ENCODE measurements around the gene ZNF577.
"Not testable (repeated sequence)": the region's sequence is repeated elsewhere in the genome, so short reads cannot be mapped to it uniquely, and the experiment has no call there.

ZNF577 gene

DNA sequence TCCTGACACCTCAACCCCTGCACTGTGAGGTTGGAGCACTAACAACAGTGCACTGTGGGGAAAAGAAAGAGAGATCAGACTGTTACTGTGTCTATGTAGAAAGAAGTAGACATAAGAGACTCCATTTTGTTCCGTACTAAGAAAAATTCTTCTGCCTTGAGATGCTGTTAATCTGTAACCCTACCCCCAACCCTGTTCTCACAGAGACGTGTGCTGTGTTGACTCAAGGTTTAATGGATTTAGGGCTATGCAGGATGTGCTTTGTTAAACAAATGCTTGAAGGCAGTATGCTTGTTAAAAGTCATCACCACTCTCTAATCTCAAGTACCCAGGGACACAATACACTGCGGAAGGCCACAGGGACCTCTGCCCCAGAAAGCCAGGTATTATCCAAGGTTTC lies 17.9 kb upstream of the ZNF577 start:
- not testable (repeated sequence) for H2BK120ac ChIP-seq (ENCODE audit: low read depth, low read length); H2AK5ac ChIP-seq (ENCODE audit: low read depth, low read length); H3K4me3 ChIP-seq (ENCODE audit: low read length in 2 of 2); H3K27ac ChIP-seq (replicated peaks; ENCODE audit: low read length); H3K9ac ChIP-seq (ENCODE audit: low read depth, low read length, poor library complexity); H2BK5ac ChIP-seq (ENCODE audit: low read length); H3K4ac ChIP-seq (ENCODE audit: low read length); H3K4me2 ChIP-seq (ENCODE audit: insufficient read depth, low read length, poor library complexity, severe bottlenecking); H3K14ac ChIP-seq (ENCODE audit: low read length); DNase-seq (ENCODE audit: low spot score); H4K91ac ChIP-seq (ENCODE audit: low read depth, low read length, poor library complexity); H2BK15ac ChIP-seq (ENCODE audit: low read length); H2BK12ac ChIP-seq (ENCODE audit: low read length); H3K23ac ChIP-seq (ENCODE audit: low read depth, low read length, poor library complexity); H3K79me1 ChIP-seq (ENCODE audit: low read depth, low read length); H3K4me1 ChIP-seq (ENCODE audit: control insufficient read depth in 2 of 2, insufficient read depth in 1 of 2, low read depth in 1 of 2, low read length in 2 of 2); H4K8ac ChIP-seq (ENCODE audit: low read depth, low read length); H3K27me3 ChIP-seq (ENCODE audit: control insufficient read depth in 3 of 3, insufficient read depth in 3 of 3, low read depth in 1 of 3, low read length in 3 of 3); H3K18ac ChIP-seq (ENCODE audit: low read length)
- peaks cover 11 to 27% of the 10 kb centered on the region in 2 donors for H3K36me3 ChIP-seq (replicated peaks in 1 of 2; ENCODE audit: control insufficient read depth in 2 of 2, insufficient read depth in 2 of 2, low read length in 2 of 2)
- peak overlapping the region; percentile 93 for H2AFZ ChIP-seq (ENCODE audit: low read length)
- H3K9me3 ChIP-seq (replicated peaks in 1 of 2; ENCODE audit: control insufficient read depth in 2 of 2, insufficient read depth in 1 of 2, low read depth in 1 of 2, low read length in 2 of 2), result peaks cover 24 to 53% of the 10 kb centered on the region in 2 donors
- no CpG with 5 or more reads among the region's 3 CpGs for WGBS, 2 donors (ENCODE audit: extremely low coverage in 2 of 2, insufficient read length in 2 of 2, insufficient replicate concordance in 1 of 2)

DNA sequence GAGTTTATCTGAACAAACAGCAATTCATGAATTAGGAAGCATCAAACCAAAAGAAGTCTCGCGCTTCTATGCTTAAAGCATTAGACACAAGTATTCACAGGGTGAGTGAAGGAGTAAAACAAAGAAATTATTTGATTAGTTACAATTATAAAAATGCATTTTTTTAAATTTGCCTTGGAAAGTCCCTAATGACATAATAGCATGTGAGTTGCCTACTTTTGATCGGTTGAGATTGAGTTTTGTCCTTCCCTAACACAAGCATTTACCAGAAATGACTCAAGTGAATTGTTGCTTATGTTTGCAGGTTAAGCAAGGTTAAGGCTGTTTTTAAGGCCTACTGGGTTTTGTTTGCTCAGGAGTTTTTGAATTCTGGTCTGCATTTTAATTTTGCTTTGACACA lies 17.5 kb upstream of the ZNF577 start:
- peak overlapping the region; percentile 93 for H2AFZ ChIP-seq (ENCODE audit: low read length)
- no peak overlapping the region for H3K9ac ChIP-seq (ENCODE audit: low read depth, low read length, poor library complexity)
- H2BK120ac ChIP-seq (ENCODE audit: low read depth, low read length), result no peak overlapping the region
- no peak overlapping the region for H4K91ac ChIP-seq (ENCODE audit: low read depth, low read length, poor library complexity)
- H3K4me2 ChIP-seq (ENCODE audit: insufficient read depth, low read length, poor library complexity, severe bottlenecking), result no peak overlapping the region
- peaks cover 0 to 5% (median 0%) of the 10 kb centered on the region in 3 experiments for H3K27me3 ChIP-seq (ENCODE audit: control insufficient read depth in 3 of 3, insufficient read depth in 3 of 3, low read depth in 1 of 3, low read length in 3 of 3)
- no peak overlapping the region for H3K14ac ChIP-seq (ENCODE audit: low read length)
- H2AK5ac ChIP-seq (ENCODE audit: low read depth, low read length), result no peak overlapping the region
- peaks cover 3% of the 10 kb centered on the region for H3K79me1 ChIP-seq (ENCODE audit: low read depth, low read length)
- H3K4me3 ChIP-seq (ENCODE audit: low read length in 2 of 2), result peak overlapping the region in 1 of 2 donors; percentile 79
- no peak overlapping the region for H3K27ac ChIP-seq (replicated peaks; ENCODE audit: low read length)
- DNase-seq (ENCODE audit: low spot score), result no peak
- H2BK12ac ChIP-seq (ENCODE audit: low read length), result no peak overlapping the region
- WGBS, 2 donors (ENCODE audit: extremely low coverage in 2 of 2, insufficient read length in 2 of 2, insufficient replicate concordance in 1 of 2), result no CpG with 5 or more reads among the region's 3 CpGs
- no peak overlapping the region for H3K4ac ChIP-seq (ENCODE audit: low read length)
- H3K4me1 ChIP-seq (ENCODE audit: control insufficient read depth in 2 of 2, insufficient read depth in 1 of 2, low read depth in 1 of 2, low read length in 2 of 2), result no peaks in the 10 kb centered on the region
- no peak overlapping the region for H2BK15ac ChIP-seq (ENCODE audit: low read length)
- peaks cover 28 to 57% of the 10 kb centered on the region in 2 donors for H3K9me3 ChIP-seq (replicated peaks in 1 of 2; ENCODE audit: control insufficient read depth in 2 of 2, insufficient read depth in 1 of 2, low read depth in 1 of 2, low read length in 2 of 2)
- no peak overlapping the region for H3K23ac ChIP-seq (ENCODE audit: low read depth, low read length, poor library complexity)
- H3K36me3 ChIP-seq (replicated peaks in 1 of 2; ENCODE audit: control insufficient read depth in 2 of 2, insufficient read depth in 2 of 2, low read length in 2 of 2), result peaks cover 14 to 32% of the 10 kb centered on the region in 2 donors
- no peak overlapping the region for H4K8ac ChIP-seq (ENCODE audit: low read depth, low read length)
- no peak overlapping the region for H3K18ac ChIP-seq (ENCODE audit: low read length)
- H2BK5ac ChIP-seq (ENCODE audit: low read length), result no peak overlapping the region

DNA sequence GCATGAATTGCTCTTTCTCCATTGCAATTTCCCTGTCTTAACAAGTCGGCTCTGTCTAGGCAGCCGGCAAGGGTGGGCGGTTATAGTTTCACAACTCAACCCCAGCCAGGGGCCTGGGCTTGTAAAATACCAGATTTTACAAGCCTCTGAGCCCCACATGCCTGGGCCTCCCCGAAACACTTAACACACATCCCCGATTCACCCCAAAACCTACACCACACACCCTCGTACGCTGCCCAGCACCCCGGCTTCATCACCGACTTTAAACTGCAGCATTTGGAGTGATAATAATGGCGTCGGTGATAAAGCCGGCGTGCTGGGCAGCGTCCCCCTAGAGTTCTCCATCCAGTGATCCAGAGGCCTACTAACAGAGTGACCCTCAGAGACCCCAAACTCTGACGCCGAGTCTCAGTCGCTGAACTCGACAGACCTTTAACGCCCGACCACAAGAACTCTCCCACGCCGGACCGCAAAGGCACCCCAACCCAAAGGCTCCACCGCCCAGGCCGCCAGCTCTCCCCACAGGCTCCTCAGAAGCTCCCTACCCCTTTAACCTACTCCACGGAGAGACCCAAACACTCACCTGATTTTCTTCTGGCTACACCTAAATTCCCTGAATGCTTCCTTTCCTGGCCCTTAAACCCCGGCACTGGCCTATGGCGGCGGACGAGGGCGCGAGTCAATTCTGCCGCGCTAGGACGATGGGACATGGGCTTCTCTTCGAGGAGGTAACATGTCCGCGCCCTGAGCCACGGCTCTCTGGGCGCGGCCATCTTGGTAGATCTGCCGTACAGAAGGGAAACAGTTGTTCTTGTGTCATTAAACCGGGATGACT lies 16.8 kb upstream of the ZNF577 start, which contains the start of gene ZNF649:
ZNF649 (minus strand) TSS at position 687 of the 835 bp plus-strand sequence. CDS start 4,910 bp downstream, outside the sequence.
- H3K9me3 ChIP-seq (replicated peaks in 1 of 2; ENCODE audit: control insufficient read depth in 2 of 2, insufficient read depth in 1 of 2, low read depth in 1 of 2, low read length in 2 of 2), result peaks cover 32 to 64% of the 10 kb centered on the region in 2 donors
- H4K8ac ChIP-seq (ENCODE audit: low read depth, low read length), result peak within 1 kb of the TSS; percentile 9

GRCh38 chr19:51903192-51903591 lies 15.4 kb upstream of the ZNF577 start:
- peak overlapping the region in 1 of 2 donors; percentile 31 for H3K4me3 ChIP-seq (ENCODE audit: low read length in 2 of 2)
- H2AK5ac ChIP-seq (ENCODE audit: low read depth, low read length), result no peak overlapping the region
- H2AFZ ChIP-seq (ENCODE audit: low read length), result no peak overlapping the region
- peaks cover 0 to 5% (median 0%) of the 10 kb centered on the region in 3 experiments for H3K27me3 ChIP-seq (ENCODE audit: control insufficient read depth in 3 of 3, insufficient read depth in 3 of 3, low read depth in 1 of 3, low read length in 3 of 3)
- no peak overlapping the region for H2BK12ac ChIP-seq (ENCODE audit: low read length)
- H3K14ac ChIP-seq (ENCODE audit: low read length), result no peak overlapping the region
- H3K23ac ChIP-seq (ENCODE audit: low read depth, low read length, poor library complexity), result no peak overlapping the region
- H3K4ac ChIP-seq (ENCODE audit: low read length), result no peak overlapping the region
- no peak overlapping the region for H3K27ac ChIP-seq (replicated peaks; ENCODE audit: low read length)
- WGBS, 2 donors (ENCODE audit: extremely low coverage in 2 of 2, insufficient read length in 2 of 2, insufficient replicate concordance in 1 of 2), result no CpG with 5 or more reads among the region's 8 CpGs
- H3K36me3 ChIP-seq (replicated peaks in 1 of 2; ENCODE audit: control insufficient read depth in 2 of 2, insufficient read depth in 2 of 2, low read length in 2 of 2), result peaks cover 31 to 52% of the 10 kb centered on the region in 2 donors
- no peaks in the 10 kb centered on the region for H3K4me1 ChIP-seq (ENCODE audit: control insufficient read depth in 2 of 2, insufficient read depth in 1 of 2, low read depth in 1 of 2, low read length in 2 of 2)
- DNase-seq (ENCODE audit: low spot score), result no peak
- no peak overlapping the region for H2BK5ac ChIP-seq (ENCODE audit: low read length)
- H2BK120ac ChIP-seq (ENCODE audit: low read depth, low read length), result no peak overlapping the region
- peaks cover 42 to 72% of the 10 kb centered on the region in 2 donors for H3K9me3 ChIP-seq (replicated peaks in 1 of 2; ENCODE audit: control insufficient read depth in 2 of 2, insufficient read depth in 1 of 2, low read depth in 1 of 2, low read length in 2 of 2)
- no peak overlapping the region for H4K91ac ChIP-seq (ENCODE audit: low read depth, low read length, poor library complexity)
- H4K8ac ChIP-seq (ENCODE audit: low read depth, low read length), result no peak overlapping the region
- no peak overlapping the region for H2BK15ac ChIP-seq (ENCODE audit: low read length)
- no peak overlapping the region for H3K9ac ChIP-seq (ENCODE audit: low read depth, low read length, poor library complexity)
- no peak overlapping the region for H3K18ac ChIP-seq (ENCODE audit: low read length)
- H3K79me1 ChIP-seq (ENCODE audit: low read depth, low read length), result peaks cover 3% of the 10 kb centered on the region
- H3K4me2 ChIP-seq (ENCODE audit: insufficient read depth, low read length, poor library complexity, severe bottlenecking), result no peak overlapping the region

More for the DNA sequence above, 16.8 kb upstream of the ZNF577 start, which contains the start of gene ZNF649:
- H4K91ac ChIP-seq (ENCODE audit: low read depth, low read length, poor library complexity), result peak within 1 kb of the TSS; percentile 48
- peak within 1 kb of the TSS; percentile 25 for H2AK5ac ChIP-seq (ENCODE audit: low read depth, low read length)
- peaks cover 0 to 5% (median 0%) of the 10 kb centered on the region in 3 experiments for H3K27me3 ChIP-seq (ENCODE audit: control insufficient read depth in 3 of 3, insufficient read depth in 3 of 3, low read depth in 1 of 3, low read length in 3 of 3)
- H3K23ac ChIP-seq (ENCODE audit: low read depth, low read length, poor library complexity), result peak within 1 kb of the TSS; percentile 99
- peak within 1 kb of the TSS; percentile 53 for H3K4me2 ChIP-seq (ENCODE audit: insufficient read depth, low read length, poor library complexity, severe bottlenecking)
- H3K4me1 ChIP-seq (ENCODE audit: control insufficient read depth in 2 of 2, insufficient read depth in 1 of 2, low read depth in 1 of 2, low read length in 2 of 2), result no peaks in the 10 kb centered on the region
- H2BK5ac ChIP-seq (ENCODE audit: low read length), result peak within 1 kb of the TSS; percentile 83
- peaks cover 20 to 38% of the 10 kb centered on the region in 2 donors for H3K36me3 ChIP-seq (replicated peaks in 1 of 2; ENCODE audit: control insufficient read depth in 2 of 2, insufficient read depth in 2 of 2, low read length in 2 of 2)
- H3K4me3 ChIP-seq (ENCODE audit: low read length in 2 of 2), result peak within 1 kb of the TSS; percentile 79 to 97
- H3K27ac ChIP-seq (replicated peaks; ENCODE audit: low read length), result peak within 1 kb of the TSS; percentile 46
- H2AFZ ChIP-seq (ENCODE audit: low read length), result peak within 1 kb of the TSS; percentile 93
- no CpG with 5 or more reads among the region's 43 CpGs for WGBS, 2 donors (ENCODE audit: extremely low coverage in 2 of 2, insufficient read length in 2 of 2, insufficient replicate concordance in 1 of 2)
- H2BK12ac ChIP-seq (ENCODE audit: low read length), result no peak within 1 kb of the TSS
- peaks cover 3% of the 10 kb centered on the region for H3K79me1 ChIP-seq (ENCODE audit: low read depth, low read length)
- H2BK120ac ChIP-seq (ENCODE audit: low read depth, low read length), result peak within 1 kb of the TSS; percentile 28
- H3K18ac ChIP-seq (ENCODE audit: low read length), result peak within 1 kb of the TSS; percentile 94
- no peak within 1 kb of the TSS for H3K4ac ChIP-seq (ENCODE audit: low read length)
- peak within 1 kb of the TSS; percentile 79 for H3K14ac ChIP-seq (ENCODE audit: low read length)
- peak; percentile 85 for DNase-seq (ENCODE audit: low spot score)
- peak within 1 kb of the TSS; percentile 89 for H3K9ac ChIP-seq (ENCODE audit: low read depth, low read length, poor library complexity)
- peak within 1 kb of the TSS; percentile 72 for H2BK15ac ChIP-seq (ENCODE audit: low read length)
